WERI-Rb-1 (cell line): ENCODE results near the gene GAST.
A peak's percentile ranks its signal among the peaks of the same experiment; 100 is the strongest.

Experiments
- DNase-seq: peaks from one replicate; pipeline ENCODE4 v3.0.0-alpha.2; 2020
- H3K27ac ChIP-seq: fragments of 250-450 bp; sonication (Bioruptor Pico); 2 replicates; pipeline ENCODE4 v1.5.1; 2020; ENCODE audit warnings: mild to moderate bottlenecking, moderate library complexity
- H3K27me3 ChIP-seq: fragments of 250-450 bp; sonication (Bioruptor Pico); 2 replicates; pipeline ENCODE4 v1.5.1; 2021; ENCODE audit warnings: mild to moderate bottlenecking, low read depth, moderate library complexity; ENCODE audit not compliant: insufficient read depth, severe bottlenecking
- H3K36me3 ChIP-seq: fragments of 250-450 bp; sonication (Bioruptor Pico); 2 replicates; pipeline ENCODE4 v1.5.1; 2020; ENCODE audit warnings: mild to moderate bottlenecking, moderate library complexity
- H3K4me3 ChIP-seq: 2 replicates; pipeline ENCODE4 v1.5.1; 2011; ENCODE audit warnings: low read depth, mild to moderate bottlenecking, control low read depth, low read length
- H3K9me3 ChIP-seq: fragments of 250-450 bp; sonication (Bioruptor Pico); 2 replicates; pipeline ENCODE4 v1.5.1; 2021; ENCODE audit warnings: mild to moderate bottlenecking, moderate library complexity; ENCODE audit not compliant: severe bottlenecking
- CTCF ChIP-seq: IDR thresholded peaks from 2 replicates; pipeline ENCODE4 v1.5.1; 2011; ENCODE audit warnings: low read depth, mild to moderate bottlenecking, control low read depth, inconsistent platforms, low read length

Gene GAST

DNA sequence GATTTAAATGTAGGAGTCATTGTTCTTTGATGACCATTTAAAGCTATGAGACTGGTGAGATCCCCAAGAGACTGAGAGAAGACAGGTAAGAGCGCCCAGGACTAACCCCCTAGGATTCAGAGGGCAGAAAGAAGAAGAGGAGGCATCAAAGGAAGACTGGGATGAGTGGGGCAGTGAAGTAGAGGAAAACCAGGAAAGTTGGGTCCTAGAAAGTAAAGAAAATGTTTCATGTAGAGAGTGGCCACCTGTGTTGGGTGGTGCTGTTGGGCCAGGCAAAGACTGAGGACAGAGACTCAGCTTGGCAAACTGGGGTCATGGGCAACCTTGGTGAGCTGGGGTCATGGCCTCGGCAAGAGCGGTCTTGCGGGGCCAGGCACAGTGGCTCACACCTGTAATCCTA, 23.6 kb downstream of the GAST start:
- Histone ChIP-seq H3K27ac (no peak overlapping the region), H3K36me3 (no peaks in the 10 kb centered on the region), H3K9me3 (no peaks in the 10 kb centered on the region), H3K27me3 (peaks cover 28% of the 10 kb centered on the region), H3K4me3 (no peak overlapping the region)
- no peak for TF ChIP-seq CTCF
- no peak for DNase-seq

GRCh38 chr17:41736983-41737679, 25.0 kb downstream of the GAST start:
- Histone ChIP-seq H3K9me3 (no peaks in the 10 kb centered on the region), H3K36me3 (no peaks in the 10 kb centered on the region), H3K27me3 (peaks cover 28% of the 10 kb centered on the region), H3K27ac (no peak overlapping the region), H3K4me3 (no peak overlapping the region)
- DNase-seq = no peak
- TF ChIP-seq CTCF = no peak

GRCh38 chr17:41737680-41738023, 25.5 kb downstream of the GAST start:
- peaks cover 28% of the 10 kb centered on the region for H3K27me3 ChIP-seq
- no peak overlapping the region for H3K4me3 ChIP-seq
- no peaks in the 10 kb centered on the region for H3K9me3 ChIP-seq
- no peak for DNase-seq
- TF ChIP-seq CTCF = no peak
- no peak overlapping the region for H3K27ac ChIP-seq
- H3K36me3 ChIP-seq = no peaks in the 10 kb centered on the region

DNA sequence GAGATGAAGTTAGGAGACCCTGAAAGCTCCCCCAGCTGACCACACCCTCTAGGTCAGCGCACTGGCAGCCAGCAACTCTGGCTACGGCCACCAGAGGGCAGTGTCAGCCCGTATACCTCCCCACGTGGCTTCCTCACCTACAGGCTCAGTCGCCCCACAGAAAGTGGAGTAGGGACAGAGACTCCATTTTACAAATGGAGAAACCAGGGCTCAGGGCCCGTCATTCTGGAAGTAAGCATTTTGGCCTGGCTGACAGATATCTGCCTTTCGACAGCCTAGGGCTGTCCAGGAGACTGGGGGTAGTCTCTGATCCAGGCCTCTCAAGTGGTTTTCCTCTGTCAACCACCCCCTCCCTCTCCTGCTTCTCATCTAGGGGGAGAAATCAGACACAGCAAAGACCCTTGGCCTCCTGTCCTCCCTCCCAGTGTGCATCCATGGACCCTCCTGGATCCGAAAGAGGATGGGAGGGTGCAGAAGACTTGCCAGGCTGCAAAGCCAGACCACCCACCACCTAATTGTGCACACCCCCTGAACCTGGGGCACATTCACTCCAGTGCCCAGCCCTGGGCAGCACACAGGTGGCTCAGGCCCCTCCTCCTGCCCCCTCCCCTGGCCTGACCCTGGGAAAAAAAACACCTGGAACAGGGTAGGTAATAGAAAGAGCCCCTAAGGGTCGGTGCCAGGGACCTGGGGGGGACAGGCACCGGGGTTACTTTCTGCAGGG, 26.1 kb downstream of the GAST start:
- H3K27ac ChIP-seq = peak overlapping the region; percentile 71
- peak; percentile 99 for TF ChIP-seq CTCF
- no peaks in the 10 kb centered on the region for H3K9me3 ChIP-seq
- no peaks in the 10 kb centered on the region for H3K36me3 ChIP-seq
- H3K27me3 ChIP-seq = peaks cover 25% of the 10 kb centered on the region
- no peak overlapping the region for H3K4me3 ChIP-seq
- DNase-seq = peak; percentile 92

DNA sequence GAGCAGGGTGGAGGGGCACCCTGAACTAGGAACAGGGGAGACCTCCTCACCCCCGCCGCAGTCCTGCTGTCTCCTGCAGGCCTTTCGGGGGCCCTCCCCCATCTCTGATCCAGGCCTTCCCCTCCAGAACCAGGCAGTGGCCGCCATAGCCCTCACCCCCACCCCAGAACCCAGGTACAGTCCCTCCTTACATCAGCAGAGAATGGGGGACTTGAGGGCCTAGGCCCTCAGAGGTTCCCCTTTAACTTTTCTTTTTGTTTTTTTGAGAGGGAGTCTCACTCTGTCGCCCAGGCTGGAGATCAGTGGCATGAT, 26.6 kb downstream of the GAST start:
- Histone ChIP-seq H3K27ac (peak overlapping the region; percentile 71), H3K27me3 (peaks cover 22% of the 10 kb centered on the region), H3K36me3 (no peaks in the 10 kb centered on the region), H3K9me3 (no peaks in the 10 kb centered on the region), H3K4me3 (no peak overlapping the region)
- no peak for DNase-seq
- no peak for TF ChIP-seq CTCF
